Measurements from ENCODE around the gene DHX38.

DHX38 gene

DNA sequence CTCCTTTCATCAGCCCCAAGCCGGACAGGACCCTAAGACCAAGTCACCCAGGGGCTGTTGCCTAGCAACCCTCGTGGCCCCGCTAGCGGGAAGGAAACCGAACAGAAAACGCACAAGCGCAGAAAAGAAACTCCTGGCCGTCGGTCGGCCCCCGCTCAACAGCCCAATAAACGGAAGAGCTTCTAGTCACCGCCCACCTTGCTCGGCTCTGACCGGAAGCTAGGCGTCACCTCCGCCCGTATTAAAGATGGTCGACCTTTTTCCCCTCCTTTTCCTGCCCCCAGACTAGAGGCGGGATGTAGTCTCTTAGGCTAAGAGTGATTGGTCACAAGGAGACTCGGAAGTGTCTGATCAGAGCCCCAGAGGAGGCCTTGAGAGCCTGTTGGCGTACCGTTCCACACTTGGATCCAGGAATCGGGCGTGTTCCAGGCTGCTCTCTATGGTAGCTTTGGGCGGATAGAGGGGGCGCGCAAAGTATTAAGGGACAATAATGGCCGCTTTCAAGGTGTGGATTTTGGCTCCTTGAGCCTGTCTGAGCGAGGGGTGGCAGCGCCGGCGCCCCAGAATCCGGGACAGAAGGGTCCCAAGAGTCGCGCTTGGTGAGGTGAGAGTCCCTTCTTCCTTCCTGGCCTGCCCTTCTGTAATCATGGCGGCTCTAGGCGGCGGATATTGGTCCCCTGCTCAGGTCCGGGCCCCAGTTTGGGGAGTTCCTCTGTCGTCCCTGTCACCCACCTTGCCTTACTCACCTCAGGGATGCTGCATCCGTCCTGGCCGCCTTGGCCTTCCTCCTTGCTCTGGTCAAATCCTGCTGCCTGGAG is at the start of gene DHX38, which contains the start of gene TXNL4B:
Gene DHX38, plus strand, starts transcription at position 400 of the 818 bp plus-strand sequence. CDS start 2,311 bp downstream, outside the sequence.
Gene TXNL4B, minus strand, starts transcription at position 173 of the 818 bp plus-strand sequence. CDS start 2,871 bp downstream, outside the sequence.
- peak; percentile 99 for ATAC-seq (ENCODE audit: low read depth)

DNA sequence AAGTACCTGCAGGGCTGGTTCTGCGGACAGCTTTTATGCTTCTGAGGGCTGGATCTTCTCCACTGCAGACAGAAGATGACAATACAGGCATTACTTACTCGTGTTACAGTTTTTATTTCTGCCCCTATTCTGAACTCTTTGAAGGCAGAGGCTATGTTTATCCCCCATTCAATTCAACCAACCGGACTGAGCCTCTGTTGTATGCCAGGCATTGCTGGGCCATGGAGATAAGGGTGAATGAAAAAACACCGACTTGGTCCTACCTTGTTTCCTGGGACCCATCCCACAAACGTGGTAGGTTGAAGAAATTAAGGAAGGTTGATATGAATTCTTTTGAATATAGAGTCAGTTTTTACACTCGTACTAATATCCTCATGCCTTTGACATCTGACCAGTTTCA is 49.4 kb upstream of the DHX38 start:
- DNase-seq (ENCODE audit: low spot score) (no peak), ATAC-seq (ENCODE audit: low read depth) (no peak)
- Histone ChIP-seq H3K27me3 (ENCODE audit: insufficient read depth, poor library complexity, severe bottlenecking) (no peaks in the 10 kb centered on the region), H3K36me3 (ENCODE audit: low read depth) (no peaks in the 10 kb centered on the region), H3K9me3 (ENCODE audit: severe bottlenecking) (no peaks in the 10 kb centered on the region), H3K27ac (ENCODE audit: poor library complexity, severe bottlenecking) (no peak overlapping the region), H3K4me1 (ENCODE audit: insufficient read depth, poor library complexity, severe bottlenecking) (no peaks in the 10 kb centered on the region), H3K4me3 (ENCODE audit: severe bottlenecking) (no peak overlapping the region)
- TF ChIP-seq, protein P1, sequence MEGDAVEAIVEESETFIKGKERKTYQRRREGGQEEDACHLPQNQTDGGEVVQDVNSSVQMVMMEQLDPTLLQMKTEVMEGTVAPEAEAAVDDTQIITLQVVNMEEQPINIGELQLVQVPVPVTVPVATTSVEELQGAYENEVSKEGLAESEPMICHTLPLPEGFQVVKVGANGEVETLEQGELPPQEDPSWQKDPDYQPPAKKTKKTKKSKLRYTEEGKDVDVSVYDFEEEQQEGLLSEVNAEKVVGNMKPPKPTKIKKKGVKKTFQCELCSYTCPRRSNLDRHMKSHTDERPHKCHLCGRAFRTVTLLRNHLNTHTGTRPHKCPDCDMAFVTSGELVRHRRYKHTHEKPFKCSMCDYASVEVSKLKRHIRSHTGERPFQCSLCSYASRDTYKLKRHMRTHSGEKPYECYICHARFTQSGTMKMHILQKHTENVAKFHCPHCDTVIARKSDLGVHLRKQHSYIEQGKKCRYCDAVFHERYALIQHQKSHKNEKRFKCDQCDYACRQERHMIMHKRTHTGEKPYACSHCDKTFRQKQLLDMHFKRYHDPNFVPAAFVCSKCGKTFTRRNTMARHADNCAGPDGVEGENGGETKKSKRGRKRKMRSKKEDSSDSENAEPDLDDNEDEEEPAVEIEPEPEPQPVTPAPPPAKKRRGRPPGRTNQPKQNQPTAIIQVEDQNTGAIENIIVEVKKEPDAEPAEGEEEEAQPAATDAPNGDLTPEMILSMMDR (IDR thresholded peaks at IDR 0.05; ENCODE audit: poor library complexity, severe bottlenecking), result no peak

More for the DNA sequence above, at the start of gene DHX38, which contains the start of gene TXNL4B:
- TF ChIP-seq, protein P1 (IDR thresholded peaks at IDR 0.05; ENCODE audit: poor library complexity, severe bottlenecking), result no peak
- Histone ChIP-seq H3K9me3 (ENCODE audit: severe bottlenecking) (no peaks in the 10 kb centered on the region), H3K27me3 (ENCODE audit: insufficient read depth, poor library complexity, severe bottlenecking) (no peaks in the 10 kb centered on the region), H3K27ac (ENCODE audit: poor library complexity, severe bottlenecking) (peak within 1 kb of the TSS; percentile 55), H3K4me3 (ENCODE audit: severe bottlenecking) (peak within 1 kb of the TSS; percentile 80), H3K36me3 (ENCODE audit: low read depth) (peaks cover 63% of the 10 kb centered on the region), H3K4me1 (ENCODE audit: insufficient read depth, poor library complexity, severe bottlenecking) (peaks cover 17% of the 10 kb centered on the region)
- DNase-seq (ENCODE audit: low spot score), result peak; percentile 92

DNA sequence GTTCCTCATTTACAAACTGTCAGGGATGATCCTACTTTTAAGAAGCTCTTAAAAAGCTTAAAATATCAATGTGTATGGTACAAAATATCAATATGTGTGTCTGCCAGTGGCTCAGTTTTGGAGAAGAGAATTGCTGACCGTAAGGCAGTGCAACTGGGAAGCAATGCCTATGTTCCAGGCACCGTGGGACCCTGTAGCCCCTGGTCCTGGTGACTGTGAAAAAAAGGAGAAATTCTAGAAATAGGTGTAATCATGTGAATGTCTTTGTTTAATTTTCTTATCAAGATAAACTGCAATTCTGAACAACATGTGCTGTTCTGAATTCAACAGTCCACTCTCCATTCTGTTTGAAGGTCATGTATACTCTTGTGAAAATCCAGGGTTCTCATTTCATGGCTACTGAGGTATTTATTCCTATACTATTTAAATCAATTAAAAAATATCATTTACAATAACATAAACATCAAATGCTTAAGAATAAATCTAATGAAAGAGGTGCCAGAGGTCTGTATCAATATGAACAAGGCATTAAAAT is 48.8 kb upstream of the DHX38 start:
- H3K27me3 ChIP-seq (ENCODE audit: insufficient read depth, poor library complexity, severe bottlenecking), result no peaks in the 10 kb centered on the region
- ATAC-seq (ENCODE audit: low read depth) (no peak), DNase-seq (ENCODE audit: low spot score) (no peak)
- H3K4me1 ChIP-seq (ENCODE audit: insufficient read depth, poor library complexity, severe bottlenecking), result no peaks in the 10 kb centered on the region
- no peaks in the 10 kb centered on the region for H3K9me3 ChIP-seq (ENCODE audit: severe bottlenecking)
- no peak overlapping the region for H3K27ac ChIP-seq (ENCODE audit: poor library complexity, severe bottlenecking)
- TF ChIP-seq, protein P1 (IDR thresholded peaks at IDR 0.05; ENCODE audit: poor library complexity, severe bottlenecking), result no peak
- H3K4me3 ChIP-seq (ENCODE audit: severe bottlenecking), result no peak overlapping the region
- H3K36me3 ChIP-seq (ENCODE audit: low read depth), result no peaks in the 10 kb centered on the region

DNA sequence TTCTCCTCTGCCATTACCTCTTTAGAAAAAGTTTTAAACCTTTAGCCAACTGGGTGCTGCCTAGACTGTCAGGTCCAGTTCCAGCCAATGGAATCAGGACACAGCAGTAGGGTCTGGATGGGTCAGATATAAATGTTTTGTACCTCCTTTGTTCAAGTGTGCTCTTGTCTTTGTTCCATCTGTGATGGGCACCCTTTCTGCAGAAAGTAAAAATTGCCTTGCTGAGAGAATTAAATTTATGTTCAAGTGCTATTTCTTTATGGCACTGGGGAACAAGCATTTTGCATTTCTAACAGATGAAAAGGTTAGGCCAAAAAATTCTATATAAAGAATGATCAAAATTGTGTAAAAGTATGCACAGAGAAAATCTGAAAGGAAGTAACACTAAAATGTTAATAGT is 44.5 kb upstream of the DHX38 start:
- no peak for ATAC-seq (ENCODE audit: low read depth)
- Histone ChIP-seq H3K4me3 (ENCODE audit: severe bottlenecking) (no peak overlapping the region), H3K27me3 (ENCODE audit: insufficient read depth, poor library complexity, severe bottlenecking) (no peaks in the 10 kb centered on the region), H3K9me3 (ENCODE audit: severe bottlenecking) (no peaks in the 10 kb centered on the region), H3K27ac (ENCODE audit: poor library complexity, severe bottlenecking) (no peak overlapping the region), H3K36me3 (ENCODE audit: low read depth) (no peaks in the 10 kb centered on the region), H3K4me1 (ENCODE audit: insufficient read depth, poor library complexity, severe bottlenecking) (no peaks in the 10 kb centered on the region)
- DNase-seq (ENCODE audit: low spot score), result no peak
- TF ChIP-seq, protein P1 (IDR thresholded peaks at IDR 0.05; ENCODE audit: poor library complexity, severe bottlenecking), result no peak

Data from RWPE2 (cell line).